ENCODE measurements around the gene ACVR2A. TPM values are rescaled to one million over a fixed set of nuclear protein-coding genes. Genes with fewer than 3 reads are reported as not detected.

ACVR2A gene
- total RNA-seq, 1 donor from 2014 or later, result 19.0 TPM

- TF ChIP-seq CTCF (IDR thresholded peaks at IDR 0.05), result no peak
- H3K4me1 ChIP-seq, result peaks cover 9% of the 10 kb centered on the region
- H3K27me3 ChIP-seq, result no peaks in the 10 kb centered on the region
- no peak for ATAC-seq
- no peaks in the 10 kb centered on the region for H3K9me3 ChIP-seq
- peaks cover 23% of the 10 kb centered on the region for H3K36me3 ChIP-seq
- DNase-seq, result no peak
- H3K27ac ChIP-seq, result no peak overlapping the region
- intact Hi-C loops (cut with DNase I), result no loop called here
- H3K4me3 ChIP-seq, result no peak overlapping the region
Observed at GRCh38 chr2:147916067-147916466, 71.2 kb downstream of the ACVR2A start.

GRCh38 chr2:147916723-147917122 lies 71.9 kb downstream of the ACVR2A start:
- Histone ChIP-seq H3K4me3 (no peak overlapping the region), H3K27me3 (no peaks in the 10 kb centered on the region), H3K27ac (no peak overlapping the region), H3K36me3 (peaks cover 24% of the 10 kb centered on the region), H3K4me1 (peaks cover 9% of the 10 kb centered on the region), H3K9me3 (no peaks in the 10 kb centered on the region)
- DNase-seq (no peak), ATAC-seq (no peak)
- intact Hi-C loops (cut with DNase I), result no loop called here
- no peak for TF ChIP-seq CTCF (IDR thresholded peaks at IDR 0.05)

GRCh38 chr2:147917161-147917560 lies 72.3 kb downstream of the ACVR2A start:
- Histone ChIP-seq H3K36me3 (peaks cover 28% of the 10 kb centered on the region), H3K27ac (no peak overlapping the region), H3K4me3 (no peak overlapping the region), H3K27me3 (no peaks in the 10 kb centered on the region), H3K4me1 (peaks cover 9% of the 10 kb centered on the region), H3K9me3 (no peaks in the 10 kb centered on the region)
- TF ChIP-seq CTCF (IDR thresholded peaks at IDR 0.05), result no peak
- DNase-seq, result no peak
- no peak for ATAC-seq
- intact Hi-C loops (cut with DNase I), result no loop called here

GRCh38 chr2:147923846-147924245 lies 79.0 kb downstream of the ACVR2A start:
- TF ChIP-seq CTCF (IDR thresholded peaks at IDR 0.05), result no peak
- DNase-seq (no peak), ATAC-seq (no peak)
- Histone ChIP-seq H3K27ac (no peak overlapping the region), H3K4me1 (peaks cover 12% of the 10 kb centered on the region), H3K9me3 (no peaks in the 10 kb centered on the region), H3K36me3 (peaks cover 35% of the 10 kb centered on the region), H3K27me3 (no peaks in the 10 kb centered on the region), H3K4me3 (no peak overlapping the region)
- intact Hi-C loops (cut with DNase I), result no loop called here

GRCh38 chr2:147924647-147925046 lies 79.8 kb downstream of the ACVR2A start:
- intact Hi-C loops (cut with DNase I), result no loop called here
- Histone ChIP-seq H3K27ac (no peak overlapping the region), H3K4me1 (peaks cover 12% of the 10 kb centered on the region), H3K36me3 (peaks cover 34% of the 10 kb centered on the region), H3K4me3 (no peak overlapping the region), H3K27me3 (no peaks in the 10 kb centered on the region), H3K9me3 (no peaks in the 10 kb centered on the region)
- DNase-seq (no peak), ATAC-seq (no peak)
- no peak for TF ChIP-seq CTCF (IDR thresholded peaks at IDR 0.05)

GRCh38 chr2:147925886-147926285 lies 81.1 kb downstream of the ACVR2A start:
- no peaks in the 10 kb centered on the region for H3K9me3 ChIP-seq
- H3K4me1 ChIP-seq, result peaks cover 12% of the 10 kb centered on the region
- ATAC-seq (no peak), DNase-seq (no peak)
- H3K27ac ChIP-seq, result no peak overlapping the region
- no peak overlapping the region for H3K4me3 ChIP-seq
- no peak for TF ChIP-seq CTCF (IDR thresholded peaks at IDR 0.05)
- H3K36me3 ChIP-seq, result peaks cover 31% of the 10 kb centered on the region
- no peaks in the 10 kb centered on the region for H3K27me3 ChIP-seq
- intact Hi-C loops (cut with DNase I), result no loop called here
